NCI-H2081 (cell line): Measurements from ENCODE around the gene NPIPB8.
"Not testable (repeated sequence)": the region's sequence is repeated elsewhere in the genome, so short reads cannot be mapped to it uniquely, and the experiment has no call there.

Experiments used
- DNase-seq, 2 experiments: peaks; one replicate each; lab custom pipeline; 2025; lab: John Stamatoyannopoulos, UW

The NPIPB8 gene

GRCh38 chr16:28637765-28638164 lies at the start of gene NPIPB8:
Gene NPIPB8 (plus strand): TSS chr16:28638065. CDS start chr16:28638361, 296 bp downstream.
- not testable (repeated sequence) for DNase-seq

DNA sequence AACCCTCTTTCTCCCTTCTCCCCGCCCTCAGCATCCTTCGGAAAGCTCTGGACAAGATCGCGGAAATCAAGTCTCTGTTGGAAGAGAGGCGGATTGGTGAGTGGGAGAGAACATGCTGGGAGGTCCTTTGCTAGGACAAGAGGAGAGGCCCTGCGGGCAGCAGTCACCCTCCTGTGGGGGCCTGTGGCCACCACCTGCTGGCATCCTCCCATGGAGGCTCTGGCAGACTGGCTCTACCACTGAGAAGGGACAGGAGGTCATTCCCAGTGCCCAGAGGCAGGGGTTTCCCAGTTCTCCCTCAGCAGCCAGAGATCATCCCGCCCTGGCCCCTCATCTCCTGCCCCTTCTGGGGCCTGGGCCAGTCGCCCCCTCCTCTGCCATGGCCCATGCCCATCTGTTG lies 48.8 kb upstream of the NPIPB8 start:
- DNase-seq: no peak

- no peak for DNase-seq
Observed at GRCh38 chr16:28589930-28590329, 47.9 kb upstream of the NPIPB8 start.

GRCh38 chr16:28590384-28591340 lies 47.2 kb upstream of the NPIPB8 start:
- DNase-seq: no peak

GRCh38 chr16:28591355-28591754 lies 46.5 kb upstream of the NPIPB8 start:
- no peak for DNase-seq

GRCh38 chr16:28592511-28592910 lies 45.4 kb upstream of the NPIPB8 start:
- DNase-seq: no peak

GRCh38 chr16:28592979-28593553 lies 44.8 kb upstream of the NPIPB8 start:
- DNase-seq: no peak

- DNase-seq: not testable (repeated sequence)
Observed at GRCh38 chr16:28595451-28595850, 42.4 kb upstream of the NPIPB8 start.

GRCh38 chr16:28596115-28596630 lies 41.7 kb upstream of the NPIPB8 start:
- DNase-seq: no peak

DNA sequence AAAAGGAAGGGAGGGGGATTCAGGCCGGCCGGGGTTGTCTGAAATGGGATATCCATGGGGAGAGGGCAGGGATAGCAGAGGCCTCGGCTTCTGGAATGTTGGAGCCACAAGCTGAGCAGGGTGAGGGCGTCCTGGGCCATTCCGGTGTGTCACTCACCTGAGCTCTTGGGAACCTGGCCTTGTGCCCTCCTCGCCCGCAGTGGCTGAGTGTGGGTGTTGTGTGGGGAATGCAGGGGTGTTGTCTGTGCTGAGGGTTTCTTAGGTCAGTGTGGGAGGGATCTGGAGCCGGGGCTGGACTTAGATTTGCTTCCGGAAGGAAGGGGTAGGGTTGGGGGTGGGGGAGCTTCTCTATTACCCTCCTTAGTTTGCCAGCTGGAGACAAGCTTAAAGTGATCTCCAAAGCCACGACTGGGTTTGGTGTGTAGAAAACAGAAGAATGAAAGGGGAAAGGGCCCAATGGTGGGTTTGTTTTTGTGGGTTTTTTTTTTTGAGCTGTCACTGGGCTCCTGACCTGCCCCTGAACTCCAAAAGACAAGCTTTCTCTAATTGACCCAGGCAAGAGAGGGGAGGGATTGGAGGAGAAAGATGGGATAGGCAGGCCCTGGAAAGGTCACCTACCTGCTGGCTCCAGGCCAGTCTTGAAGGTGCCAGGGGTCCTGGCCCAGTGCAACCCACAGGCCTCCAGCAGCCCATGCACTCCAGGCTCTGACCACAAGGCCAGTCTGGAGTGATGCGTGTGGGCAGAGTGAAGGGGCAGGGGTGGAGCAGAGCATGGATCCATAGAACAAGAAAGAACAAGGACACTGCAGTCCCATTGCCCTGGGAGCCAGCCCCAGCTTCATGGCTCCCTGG lies 40.8 kb upstream of the NPIPB8 start, which contains the start of gene SULT1A2:
Gene SULT1A2, minus strand, starts transcription at position 211 of the 852 bp plus-strand sequence. CDS start 1,120 bp downstream, outside the sequence.
- no peak for DNase-seq

DNA sequence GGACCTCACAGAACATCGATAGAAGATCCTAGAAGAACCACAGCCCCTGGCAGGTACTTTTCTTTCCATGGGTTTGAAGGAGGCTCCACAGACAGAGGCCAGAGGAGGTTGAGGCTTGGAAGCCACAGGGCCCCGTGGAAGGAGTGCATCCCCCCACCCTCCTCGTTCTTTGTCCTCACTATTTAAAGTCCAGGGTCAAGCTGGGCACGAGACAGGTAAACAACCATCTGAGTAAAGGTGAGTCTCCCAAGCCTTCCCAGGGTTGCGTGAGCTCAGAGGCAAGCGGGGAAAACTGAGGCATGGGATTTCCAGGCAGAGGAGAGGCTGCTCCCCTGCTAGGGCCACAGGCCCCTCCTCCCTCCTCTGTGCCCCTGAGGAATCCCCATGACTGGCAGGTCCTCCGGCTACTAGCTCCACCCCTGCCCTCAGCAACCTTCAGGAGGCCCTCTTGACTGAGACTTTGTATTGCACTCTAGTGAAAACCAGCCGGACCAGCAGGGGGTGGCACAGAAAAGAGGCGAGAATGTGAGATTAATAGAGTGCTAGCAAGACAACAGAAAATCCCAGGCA lies 40.1 kb upstream of the NPIPB8 start:
- DNase-seq: no peak

GRCh38 chr16:28599377-28600285 lies 38.2 kb upstream of the NPIPB8 start:
- DNase-seq: not testable (repeated sequence)

GRCh38 chr16:28600965-28601364 lies 36.9 kb upstream of the NPIPB8 start:
- DNase-seq: not testable (repeated sequence)

DNA sequence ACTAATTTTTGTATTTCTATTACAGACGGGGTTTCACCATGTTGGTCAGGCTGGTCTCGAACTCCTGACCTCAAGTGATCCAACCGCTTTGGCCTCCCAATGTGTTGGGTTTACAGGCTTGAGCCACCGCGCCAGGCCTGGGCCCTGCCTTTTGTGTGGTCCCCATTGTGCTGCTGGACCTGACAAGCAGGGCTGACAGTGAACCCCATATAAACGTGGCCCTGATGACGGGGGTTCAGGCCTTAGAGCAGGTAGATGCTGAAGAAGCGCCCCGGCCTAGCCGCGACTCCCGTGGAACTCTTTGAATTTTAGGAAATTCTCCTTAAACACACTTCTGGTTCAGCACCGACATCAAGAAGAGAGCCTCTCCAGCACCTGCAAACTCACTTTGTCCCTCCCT lies 36.3 kb upstream of the NPIPB8 start:
- DNase-seq: not testable (repeated sequence)

- DNase-seq: not testable (repeated sequence)
Observed at GRCh38 chr16:28602062-28602461, 35.8 kb upstream of the NPIPB8 start.

- DNase-seq: no peak
Observed at GRCh38 chr16:28602529-28602928, 35.3 kb upstream of the NPIPB8 start.

- no peak for DNase-seq
Observed at GRCh38 chr16:28603381-28604185, 34.3 kb upstream of the NPIPB8 start.

- DNase-seq: no peak
Observed at GRCh38 chr16:28604186-28604565, 33.7 kb upstream of the NPIPB8 start.

GRCh38 chr16:28606291-28607115 lies 31.4 kb upstream of the NPIPB8 start:
- DNase-seq: no peak
